Activated T-helper 17 cell treated with anti-CD3 and anti-CD28 coated beads, Interleukin-2, amount 50 U/mL, for 72 hours (primary cell): ENCODE data around the gene SLC39A11. TPM values are rescaled to one million over a fixed set of nuclear protein-coding genes. Genes with fewer than 3 reads are reported as not detected.

ENCODE experiments used
- ATAC-seq: fragments of 150-1000 bp; cut with Tn5 transposase; replicated peaks from 2 replicates; pipeline ENCODE4 v1.10.0; 2021; ENCODE audit warnings: mild to moderate bottlenecking, moderate library complexity
- H3K27ac Mint-ChIP-seq: one replicate; pipeline ENCODE4 v1.8.0; 2022; ENCODE audit warnings: mixed read lengths
- H3K27me3 Mint-ChIP-seq: one replicate; pipeline ENCODE4 v1.8.0; 2022; ENCODE audit warnings: mixed read lengths
- H3K36me3 Mint-ChIP-seq: one replicate; pipeline ENCODE4 v1.8.0; 2022; ENCODE audit warnings: low read depth, mild to moderate bottlenecking, mixed read lengths
- H3K4me1 Mint-ChIP-seq: one replicate; pipeline ENCODE4 v1.8.0; 2022; ENCODE audit warnings: mixed read lengths
- H3K4me3 Mint-ChIP-seq: one replicate; pipeline ENCODE4 v1.8.0; 2022; ENCODE audit warnings: mild to moderate bottlenecking, mixed read lengths
- H3K9me3 Mint-ChIP-seq: one replicate; pipeline ENCODE4 v1.8.0; 2022; ENCODE audit warnings: mixed read lengths
- total RNA-seq, 2 donors: library from RNA; stranded (reverse); gene quantifications; one replicate each; pipeline ENCODE4 v1.2.3, GENCODE V29; 2022

The SLC39A11 gene
- total RNA-seq, 2 donors from 2014 or later, result 13.1 to 19.0 TPM

- Mint-ChIP-seq H3K36me3 (no peaks in the 10 kb centered on the region), H3K4me1 (no peaks in the 10 kb centered on the region), H3K27me3 (no peaks in the 10 kb centered on the region), H3K4me3 (no peak overlapping the region), H3K27ac (no peak overlapping the region), H3K9me3 (no peaks in the 10 kb centered on the region)
- no peak for ATAC-seq
Observed at GRCh38 chr17:72693151-72693878, 399.2 kb downstream of the SLC39A11 start.

- ATAC-seq, result no peak
- Mint-ChIP-seq H3K4me1 (no peaks in the 10 kb centered on the region), H3K4me3 (no peak overlapping the region), H3K36me3 (no peaks in the 10 kb centered on the region), H3K27ac (no peak overlapping the region), H3K9me3 (no peaks in the 10 kb centered on the region), H3K27me3 (no peaks in the 10 kb centered on the region)
Observed at GRCh38 chr17:72692676-72693075, 399.8 kb downstream of the SLC39A11 start.

DNA sequence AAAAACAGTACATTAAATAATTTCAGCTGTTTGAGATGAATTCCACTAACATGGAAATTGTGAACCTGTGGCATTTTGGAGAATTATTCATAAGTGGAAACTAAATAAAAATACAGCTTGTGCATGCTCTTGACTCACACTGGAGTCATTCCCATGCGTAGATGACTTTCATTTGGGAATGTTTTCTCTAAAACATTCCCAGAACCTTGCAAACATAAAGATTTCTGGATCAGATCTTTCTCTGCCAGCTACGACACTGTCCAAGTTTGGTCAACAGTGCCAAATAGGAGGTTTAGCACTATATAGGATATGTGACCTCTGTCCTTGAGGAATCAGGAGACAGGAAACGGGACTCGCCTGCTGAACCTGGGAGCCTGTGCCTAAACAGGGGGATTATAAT is 400.9 kb downstream of the SLC39A11 start:
- ATAC-seq, result no peak
- Mint-ChIP-seq H3K36me3 (no peaks in the 10 kb centered on the region), H3K4me1 (no peaks in the 10 kb centered on the region), H3K4me3 (no peak overlapping the region), H3K9me3 (no peaks in the 10 kb centered on the region), H3K27ac (no peak overlapping the region), H3K27me3 (no peaks in the 10 kb centered on the region)

DNA sequence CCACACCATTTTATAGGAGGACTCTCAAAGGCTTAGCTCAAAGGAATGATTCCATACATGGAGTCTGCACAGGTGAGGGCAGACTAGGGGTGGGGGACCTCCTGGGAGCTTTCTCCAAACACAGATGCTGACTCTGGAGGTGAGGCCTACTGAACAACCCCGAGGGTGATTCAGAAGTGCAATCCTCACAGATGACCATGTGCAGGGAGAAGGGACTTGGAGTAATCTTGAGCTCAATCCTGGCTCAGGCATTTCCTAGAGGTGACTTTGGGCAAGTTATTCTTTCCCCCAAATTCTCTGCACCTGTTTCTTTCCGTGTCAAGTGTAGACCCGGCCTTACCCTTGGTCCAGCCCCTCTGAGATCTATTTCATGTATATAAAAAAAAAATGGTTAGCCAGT is 401.5 kb downstream of the SLC39A11 start:
- H3K4me1 Mint-ChIP-seq, result no peaks in the 10 kb centered on the region

GRCh38 chr17:72687886-72688285 is 404.6 kb downstream of the SLC39A11 start:
- no peak for ATAC-seq
- Mint-ChIP-seq H3K36me3 (no peaks in the 10 kb centered on the region), H3K27ac (no peak overlapping the region), H3K4me3 (no peak overlapping the region), H3K9me3 (no peaks in the 10 kb centered on the region), H3K27me3 (no peaks in the 10 kb centered on the region), H3K4me1 (peaks cover 4% of the 10 kb centered on the region)

More for the DNA sequence above, 401.5 kb downstream of the SLC39A11 start:
- no peak overlapping the region for H3K27ac Mint-ChIP-seq
- no peaks in the 10 kb centered on the region for H3K36me3 Mint-ChIP-seq
- H3K27me3 Mint-ChIP-seq, result no peaks in the 10 kb centered on the region
- H3K4me3 Mint-ChIP-seq, result no peak overlapping the region
- no peak for ATAC-seq
- no peaks in the 10 kb centered on the region for H3K9me3 Mint-ChIP-seq

DNA sequence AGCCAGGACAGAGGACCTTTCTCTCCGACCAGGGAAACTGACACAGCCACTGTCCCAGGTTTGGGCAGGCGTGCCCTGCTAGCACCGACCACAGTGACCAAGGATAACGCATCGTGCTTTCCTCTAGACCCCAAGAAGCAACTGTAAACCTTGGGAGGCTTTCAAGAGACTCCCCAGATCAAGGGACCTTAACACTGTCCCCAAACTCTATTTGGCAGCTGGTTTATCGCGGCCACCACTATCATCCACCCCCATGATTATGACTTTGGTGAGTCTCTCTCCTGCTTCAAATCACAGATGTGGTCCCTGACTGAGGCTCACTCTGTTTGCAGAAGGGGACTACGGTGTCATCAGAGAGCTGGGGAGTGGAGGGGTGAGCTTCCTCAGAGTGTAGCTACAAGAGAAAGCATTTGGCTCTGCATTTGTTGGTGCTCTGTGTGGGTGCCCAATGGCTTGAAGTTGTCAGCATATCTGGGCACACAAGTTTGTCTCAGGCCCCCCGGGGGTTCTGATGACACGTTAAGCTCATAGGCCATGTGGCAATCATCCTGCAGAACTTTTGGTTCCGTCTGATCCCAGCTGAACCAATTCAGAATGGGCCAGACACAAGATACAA is 408.0 kb downstream of the SLC39A11 start:
- Mint-ChIP-seq H3K27me3 (no peaks in the 10 kb centered on the region), H3K4me1 (peaks cover 4% of the 10 kb centered on the region), H3K4me3 (no peak overlapping the region), H3K9me3 (no peaks in the 10 kb centered on the region), H3K27ac (no peak overlapping the region), H3K36me3 (no peaks in the 10 kb centered on the region)
- ATAC-seq, result no peak

DNA sequence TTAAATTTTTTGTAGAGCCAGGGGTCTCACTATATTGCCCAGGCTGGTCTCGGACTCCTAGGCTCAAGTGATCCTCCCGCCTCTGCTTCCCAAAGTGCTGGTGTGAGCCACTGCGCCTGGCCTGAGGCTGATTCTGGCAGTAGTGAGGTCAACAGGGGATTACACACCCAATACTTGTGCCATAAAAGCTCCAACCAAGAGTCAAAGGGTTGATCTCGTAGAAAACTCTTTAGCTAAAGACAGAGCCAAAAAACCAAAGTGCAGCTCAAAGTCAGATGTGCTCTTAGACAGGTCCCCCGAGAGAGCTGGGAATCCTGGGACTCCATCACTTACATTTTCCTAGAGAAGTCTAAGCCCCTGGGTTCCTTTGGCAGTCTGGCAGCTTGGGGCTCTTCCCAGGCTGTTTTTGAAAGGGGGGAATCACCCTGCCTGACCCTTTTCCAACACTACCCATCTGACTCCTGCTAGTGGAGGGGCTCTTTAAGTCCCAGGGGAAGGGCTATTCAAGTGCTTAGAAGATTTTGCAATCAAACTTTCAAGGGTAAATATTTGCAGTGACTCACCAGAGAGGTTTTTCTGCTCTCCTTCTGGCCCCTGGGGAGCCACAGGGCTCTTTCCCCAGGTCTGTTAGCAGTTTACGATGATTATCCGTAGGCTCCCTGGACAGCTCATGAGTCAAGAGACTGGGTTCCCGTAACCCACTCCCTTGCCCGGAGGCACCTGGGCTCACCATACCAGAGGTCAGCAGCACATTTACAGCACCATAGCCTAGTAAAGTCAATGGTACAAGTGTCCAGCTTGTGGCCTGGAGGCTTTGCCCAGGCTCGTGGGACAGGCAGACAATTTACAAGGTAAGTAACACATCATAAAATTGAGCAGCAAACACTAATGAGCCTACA is 408.7 kb downstream of the SLC39A11 start:
- Mint-ChIP-seq H3K36me3 (no peaks in the 10 kb centered on the region), H3K27ac (no peak overlapping the region), H3K4me3 (no peak overlapping the region), H3K9me3 (peaks cover 2% of the 10 kb centered on the region), H3K27me3 (no peaks in the 10 kb centered on the region), H3K4me1 (peaks cover 7% of the 10 kb centered on the region)
- no peak for ATAC-seq

- no peaks in the 10 kb centered on the region for H3K36me3 Mint-ChIP-seq
- H3K27me3 Mint-ChIP-seq, result no peaks in the 10 kb centered on the region
- peaks cover 3% of the 10 kb centered on the region for H3K9me3 Mint-ChIP-seq
- H3K4me1 Mint-ChIP-seq, result peaks cover 8% of the 10 kb centered on the region
- H3K4me3 Mint-ChIP-seq, result no peak overlapping the region
- H3K27ac Mint-ChIP-seq, result no peak overlapping the region
- ATAC-seq, result no peak
Observed at GRCh38 chr17:72682605-72683004, 409.9 kb downstream of the SLC39A11 start.

- Mint-ChIP-seq H3K36me3 (no peaks in the 10 kb centered on the region), H3K9me3 (peaks cover 3% of the 10 kb centered on the region), H3K4me3 (no peak overlapping the region), H3K4me1 (peaks cover 8% of the 10 kb centered on the region), H3K27me3 (no peaks in the 10 kb centered on the region), H3K27ac (no peak overlapping the region)
- ATAC-seq, result no peak
Observed at GRCh38 chr17:72681844-72682243, 410.6 kb downstream of the SLC39A11 start.

DNA sequence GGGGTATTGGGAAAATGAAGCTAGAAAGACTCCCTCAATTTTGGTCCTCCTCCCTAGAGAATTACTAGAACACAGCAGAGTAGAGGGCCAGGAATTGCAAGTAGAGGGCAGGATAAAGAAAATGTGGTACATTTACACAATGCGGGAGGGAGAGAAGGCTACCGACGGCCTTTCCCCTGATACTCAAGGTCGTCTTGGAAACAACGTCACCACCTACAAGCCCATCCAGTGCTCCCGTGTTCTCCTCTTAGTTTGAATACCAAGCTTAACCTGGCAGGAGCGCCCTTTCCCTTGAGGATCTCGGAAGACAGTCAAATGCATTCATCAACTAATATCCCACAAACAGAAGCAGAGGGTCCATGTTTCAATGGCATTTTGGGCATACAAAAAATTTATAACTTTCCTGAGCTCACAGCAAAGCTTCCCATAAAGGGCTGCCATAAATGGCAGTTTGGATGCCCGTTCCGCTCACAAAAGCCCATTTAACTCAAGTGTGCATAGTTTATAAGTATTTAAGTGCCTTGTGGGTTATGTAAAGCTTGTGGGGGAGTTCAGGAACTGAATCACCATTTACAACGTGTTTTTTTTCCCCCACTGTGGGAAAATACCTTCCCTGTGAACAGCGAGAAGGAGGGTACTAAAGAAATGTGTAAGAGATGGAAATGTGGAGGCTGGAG is 414.6 kb downstream of the SLC39A11 start:
- Mint-ChIP-seq H3K27ac (no peak overlapping the region), H3K27me3 (no peaks in the 10 kb centered on the region), H3K9me3 (peaks cover 3% of the 10 kb centered on the region), H3K4me1 (peaks cover 4% of the 10 kb centered on the region), H3K4me3 (no peak overlapping the region), H3K36me3 (no peaks in the 10 kb centered on the region)
- ATAC-seq, result peak; percentile 21

DNA sequence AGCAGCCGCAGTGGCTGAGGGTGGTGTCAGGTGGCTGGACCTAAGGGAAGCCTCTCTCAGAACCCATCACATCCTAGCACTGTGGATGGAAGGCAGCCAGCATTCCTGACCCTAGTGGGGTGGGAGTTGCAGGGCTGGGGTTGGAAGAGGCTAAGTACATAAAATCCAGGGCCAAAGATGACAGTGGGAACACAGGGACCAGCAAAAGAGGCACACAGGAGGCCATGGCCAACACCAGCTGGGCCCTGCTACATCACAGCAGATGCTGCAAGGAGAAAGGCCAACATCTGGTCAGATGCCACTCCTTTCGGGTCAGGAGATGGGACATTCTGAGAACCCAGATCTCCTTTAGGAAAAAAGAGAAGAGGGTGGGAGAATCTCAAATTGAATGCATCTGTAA is 415.4 kb downstream of the SLC39A11 start:
- H3K4me1 Mint-ChIP-seq, result peaks cover 4% of the 10 kb centered on the region
- no peak overlapping the region for H3K4me3 Mint-ChIP-seq
- H3K36me3 Mint-ChIP-seq, result no peaks in the 10 kb centered on the region
- no peaks in the 10 kb centered on the region for H3K27me3 Mint-ChIP-seq
- H3K27ac Mint-ChIP-seq, result no peak overlapping the region
- peaks cover 3% of the 10 kb centered on the region for H3K9me3 Mint-ChIP-seq
- ATAC-seq, result no peak

- no peak overlapping the region for H3K27ac Mint-ChIP-seq
- H3K36me3 Mint-ChIP-seq, result no peaks in the 10 kb centered on the region
- no peak for ATAC-seq
- H3K4me3 Mint-ChIP-seq, result no peak overlapping the region
- no peaks in the 10 kb centered on the region for H3K9me3 Mint-ChIP-seq
- H3K4me1 Mint-ChIP-seq, result no peaks in the 10 kb centered on the region
- H3K27me3 Mint-ChIP-seq, result no peaks in the 10 kb centered on the region
Observed at GRCh38 chr17:72672729-72673128, 419.8 kb downstream of the SLC39A11 start.

GRCh38 chr17:72671016-72671415 is 421.5 kb downstream of the SLC39A11 start:
- Mint-ChIP-seq H3K36me3 (no peaks in the 10 kb centered on the region), H3K4me1 (no peaks in the 10 kb centered on the region), H3K9me3 (no peaks in the 10 kb centered on the region), H3K27me3 (no peaks in the 10 kb centered on the region), H3K4me3 (no peak overlapping the region), H3K27ac (peak overlapping the region; percentile 19)
- ATAC-seq, result no peak
